ENCODE measurements around the gene TMEM72. TPM values are rescaled to one million over a fixed set of nuclear protein-coding genes. Genes with fewer than 3 reads are reported as not detected.
A peak's percentile ranks its signal among the peaks of the same experiment; 100 is the strongest.

The TMEM72 gene
- total and polyA plus RNA-seq, 8 donors: 1.2 to 7.7 (median 2.4) TPM

- no peak overlapping the region for H3K4me3 ChIP-seq
- H3K27me3 ChIP-seq: no peaks in the 10 kb centered on the region
- intact Hi-C loops (cut with DNase I): no loop called here
- TF ChIP-seq CTCF (IDR thresholded peaks at IDR 0.05): no peak
- H3K9me3 ChIP-seq: no peaks in the 10 kb centered on the region
- H3K27ac ChIP-seq: no peak overlapping the region
- DNase-seq: peak in 1 of 6 donors; percentile 10
- no peak for ATAC-seq
- WGBS, 2 donors: 88 to 94% methylated on average over 3 of the region's 3 CpGs
- FAIRE-seq: no peak
- no peaks in the 10 kb centered on the region for H3K36me3 ChIP-seq
- H3K4me1 ChIP-seq: peaks cover 0 to 5% (median 0%) of the 10 kb centered on the region in 3 donors
These were observed 12.5 kb downstream of the TMEM72 start for GRCh38 chr10:44923611-44924010.

GRCh38 chr10:44924261-44925040 lies 13.3 kb downstream of the TMEM72 start:
- no peaks in the 10 kb centered on the region for H3K27me3 ChIP-seq
- DNase-seq (peak in 1 of 6 donors; percentile 12), ATAC-seq (no peak), FAIRE-seq (no peak)
- 75 to 86% methylated on average over 21 of the region's 21 CpGs for WGBS, 2 donors
- no peak for TF ChIP-seq CTCF (IDR thresholded peaks at IDR 0.05)
- H3K27ac ChIP-seq: no peak overlapping the region
- no peaks in the 10 kb centered on the region for H3K9me3 ChIP-seq
- H3K4me1 ChIP-seq: peaks cover 0 to 5% (median 0%) of the 10 kb centered on the region in 3 donors
- no peaks in the 10 kb centered on the region for H3K36me3 ChIP-seq
- no peak overlapping the region for H3K4me3 ChIP-seq
- intact Hi-C loops (cut with DNase I): no loop called here

GRCh38 chr10:44925224-44925623 lies 14.1 kb downstream of the TMEM72 start:
- Histone ChIP-seq H3K9me3 (no peaks in the 10 kb centered on the region), H3K4me1 (peaks cover 0 to 5% (median 0%) of the 10 kb centered on the region in 3 donors), H3K27ac (no peak overlapping the region), H3K4me3 (no peak overlapping the region), H3K36me3 (no peaks in the 10 kb centered on the region), H3K27me3 (no peaks in the 10 kb centered on the region)
- 65 to 70% methylated on average over 7 of the region's 7 CpGs for WGBS, 2 donors
- FAIRE-seq (no peak), ATAC-seq (peak in 3 of 4 donors; percentile 23 to 30 (median 28)), DNase-seq (peak in 1 of 6 donors; percentile 37)
- no peak for TF ChIP-seq CTCF (IDR thresholded peaks at IDR 0.05)
- intact Hi-C loops (cut with DNase I): no loop called here

- intact Hi-C loops (cut with DNase I): no loop called here
- no peak for ATAC-seq
- TF ChIP-seq CTCF (IDR thresholded peaks at IDR 0.05): no peak
- Histone ChIP-seq H3K27me3 (no peaks in the 10 kb centered on the region), H3K4me3 (no peak overlapping the region), H3K36me3 (no peaks in the 10 kb centered on the region), H3K4me1 (peaks cover 0 to 5% (median 0%) of the 10 kb centered on the region in 3 donors), H3K27ac (no peak overlapping the region), H3K9me3 (no peaks in the 10 kb centered on the region)
- 90 to 94% methylated on average over 16 of the region's 16 CpGs for WGBS, 2 donors
- DNase-seq: peak in 1 of 6 donors; percentile 12
- no peak for FAIRE-seq
These were observed 14.9 kb downstream of the TMEM72 start for GRCh38 chr10:44925811-44926750.
